KMS-11 (cell line): ENCODE data around the gene TMEM79.

Source experiments
- H2AFZ ChIP-seq: fragments of 200-600 bp; sonication (generic); 2 replicates; pipeline ENCODE4 v1.6.1; 2016; ENCODE audit warnings: antibody characterized with exemption, mixed run types, low read depth
- H3K27ac ChIP-seq: fragments of 200-600 bp; sonication (generic); 2 replicates; pipeline ENCODE4 v1.6.1; 2016; ENCODE audit warnings: mild to moderate bottlenecking, mixed run types
- H3K27me3 ChIP-seq: fragments of 200-600 bp; sonication (generic); 2 replicates; pipeline ENCODE4 v1.6.1; 2017; ENCODE audit warnings: mild to moderate bottlenecking, low read depth, mixed run types, moderate library complexity; ENCODE audit not compliant: insufficient read depth
- H3K36me3 ChIP-seq: fragments of 200-600 bp; sonication (generic); 2 replicates; pipeline ENCODE4 v1.6.1; 2017; ENCODE audit warnings: mild to moderate bottlenecking, mixed run types; ENCODE audit not compliant: insufficient read depth
- H3K4me1 ChIP-seq: fragments of 200-600 bp; sonication (generic); 2 replicates; pipeline ENCODE4 v1.6.1; 2016; ENCODE audit warnings: mild to moderate bottlenecking, low read depth, mixed run types; ENCODE audit not compliant: poor library complexity, severe bottlenecking
- H3K4me2 ChIP-seq: fragments of 200-600 bp; sonication (generic); 2 replicates; pipeline ENCODE4 v1.7.0; 2016; ENCODE audit warnings: mild to moderate bottlenecking, mixed run types
- H3K4me3 ChIP-seq: fragments of 200-600 bp; sonication (generic); IDR thresholded peaks from 2 replicates; pipeline ENCODE4 v1.6.1; 2017; ENCODE audit warnings: low read depth, low read length, mixed read lengths; ENCODE audit not compliant: insufficient read depth
- H3K79me2 ChIP-seq: fragments of 200-600 bp; sonication (generic); 2 replicates; pipeline ENCODE4 v1.6.1; 2016; ENCODE audit warnings: low read depth, mixed run types; ENCODE audit not compliant: insufficient read depth
- H3K9ac ChIP-seq: fragments of 200-600 bp; sonication (generic); 2 replicates; pipeline ENCODE4 v1.6.1; 2016; ENCODE audit warnings: mild to moderate bottlenecking, mixed run types
- H4K20me1 ChIP-seq: fragments of 200-600 bp; sonication (generic); 2 replicates; pipeline ENCODE4 v1.6.1; 2016; ENCODE audit warnings: mild to moderate bottlenecking, mixed run types; ENCODE audit not compliant: insufficient read depth
- TF ChIP-seq, protein P1 (sequence below): fragments of 200-600 bp; sonication (generic); conservative IDR thresholded peaks from 2 replicates; pipeline ENCODE4 v1.6.1; 2017; ENCODE audit warnings: low read depth, mild to moderate bottlenecking, antibody characterized with exemption, low read length, moderate library complexity, mixed read lengths

The TMEM79 gene

DNA sequence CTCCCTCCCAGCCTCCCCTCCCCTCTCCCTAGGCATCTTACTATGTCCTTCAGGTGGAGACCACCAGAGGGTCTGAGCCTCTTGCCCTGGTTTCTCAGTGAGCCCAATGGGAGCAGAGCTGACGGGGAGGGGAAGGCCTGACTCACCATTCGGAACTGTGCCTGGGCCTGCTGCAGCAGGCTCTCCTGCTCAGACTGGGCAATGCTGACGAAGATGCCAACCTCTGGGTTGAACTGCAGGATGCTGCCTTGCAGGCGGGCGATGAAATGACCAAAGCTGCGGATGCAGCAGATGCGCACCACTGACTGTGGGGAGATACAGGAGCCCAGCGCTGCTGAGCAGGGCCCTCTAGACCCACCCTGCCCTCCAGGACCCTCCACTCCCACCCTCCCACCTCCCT lies 25.3 kb upstream of the TMEM79 start:
- no peak overlapping the region for H3K27ac ChIP-seq
- no peak overlapping the region for H3K4me2 ChIP-seq
- peaks cover 50% of the 10 kb centered on the region; the same call in 1 of the 2 replicates for H3K36me3 ChIP-seq
- no peak overlapping the region for H3K9ac ChIP-seq
- H3K27me3 ChIP-seq: no peaks in the 10 kb centered on the region
- TF ChIP-seq, protein P1, sequence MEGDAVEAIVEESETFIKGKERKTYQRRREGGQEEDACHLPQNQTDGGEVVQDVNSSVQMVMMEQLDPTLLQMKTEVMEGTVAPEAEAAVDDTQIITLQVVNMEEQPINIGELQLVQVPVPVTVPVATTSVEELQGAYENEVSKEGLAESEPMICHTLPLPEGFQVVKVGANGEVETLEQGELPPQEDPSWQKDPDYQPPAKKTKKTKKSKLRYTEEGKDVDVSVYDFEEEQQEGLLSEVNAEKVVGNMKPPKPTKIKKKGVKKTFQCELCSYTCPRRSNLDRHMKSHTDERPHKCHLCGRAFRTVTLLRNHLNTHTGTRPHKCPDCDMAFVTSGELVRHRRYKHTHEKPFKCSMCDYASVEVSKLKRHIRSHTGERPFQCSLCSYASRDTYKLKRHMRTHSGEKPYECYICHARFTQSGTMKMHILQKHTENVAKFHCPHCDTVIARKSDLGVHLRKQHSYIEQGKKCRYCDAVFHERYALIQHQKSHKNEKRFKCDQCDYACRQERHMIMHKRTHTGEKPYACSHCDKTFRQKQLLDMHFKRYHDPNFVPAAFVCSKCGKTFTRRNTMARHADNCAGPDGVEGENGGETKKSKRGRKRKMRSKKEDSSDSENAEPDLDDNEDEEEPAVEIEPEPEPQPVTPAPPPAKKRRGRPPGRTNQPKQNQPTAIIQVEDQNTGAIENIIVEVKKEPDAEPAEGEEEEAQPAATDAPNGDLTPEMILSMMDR: no peak
- H3K4me1 ChIP-seq: peaks cover 18% of the 10 kb centered on the region
- no peaks in the 10 kb centered on the region for H4K20me1 ChIP-seq
- no peaks in the 10 kb centered on the region for H3K79me2 ChIP-seq
- no peak overlapping the region for H3K4me3 ChIP-seq
- no peak overlapping the region for H2AFZ ChIP-seq

DNA sequence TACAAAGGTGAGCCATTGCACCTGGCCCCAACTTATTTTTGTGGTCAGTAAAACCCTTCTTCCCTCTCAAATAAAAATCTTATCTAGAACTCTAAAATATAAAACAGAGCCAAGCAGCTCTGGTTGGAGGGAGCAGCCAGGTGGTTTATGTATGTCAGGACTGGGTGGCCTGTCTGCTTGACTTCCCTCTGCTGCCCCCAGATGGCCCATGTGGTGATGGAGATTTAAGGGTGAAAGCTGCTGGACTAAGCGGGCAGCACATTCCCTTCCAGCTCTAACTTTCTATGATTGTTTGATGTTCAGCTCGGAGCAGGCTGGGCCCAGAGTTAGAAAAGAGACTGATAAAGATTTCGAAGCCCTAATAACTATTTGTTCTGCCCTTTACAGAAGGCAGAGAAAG lies 24.3 kb upstream of the TMEM79 start:
- Histone ChIP-seq H2AFZ (no peak overlapping the region), H3K9ac (no peak overlapping the region), H3K36me3 (peaks cover 53% of the 10 kb centered on the region; the same call in 1 of the 2 replicates), H4K20me1 (no peaks in the 10 kb centered on the region), H3K4me3 (no peak overlapping the region), H3K27me3 (no peaks in the 10 kb centered on the region), H3K27ac (no peak overlapping the region; the same call in 1 of the 2 replicates), H3K79me2 (no peaks in the 10 kb centered on the region), H3K4me2 (no peak overlapping the region), H3K4me1 (peaks cover 18% of the 10 kb centered on the region)
- TF ChIP-seq, protein P1: peak; percentile 76

DNA sequence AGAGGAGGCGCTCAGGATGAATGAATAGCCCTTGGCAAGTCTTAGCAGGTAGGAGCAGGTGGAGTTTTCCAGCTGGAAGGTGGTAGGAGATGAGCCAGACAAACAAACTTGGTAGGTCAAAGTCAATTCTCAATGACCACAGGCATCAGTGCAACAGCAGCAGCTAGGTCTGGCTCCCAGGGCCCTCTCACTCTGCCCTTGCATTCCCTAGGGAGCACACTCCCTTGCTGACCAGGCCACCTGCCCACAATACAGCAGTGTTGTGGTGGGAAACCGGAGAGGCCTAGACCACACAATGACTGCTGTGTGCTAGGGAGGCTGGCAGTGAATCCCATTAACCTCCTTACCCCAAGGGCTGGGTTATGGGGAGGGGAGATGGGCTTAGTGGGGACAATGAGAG lies 23.2 kb upstream of the TMEM79 start:
- Histone ChIP-seq H3K36me3 (peaks cover 58% of the 10 kb centered on the region; the same call in 1 of the 2 replicates), H4K20me1 (no peaks in the 10 kb centered on the region), H3K4me2 (no peak overlapping the region), H3K4me1 (peaks cover 18% of the 10 kb centered on the region), H2AFZ (no peak overlapping the region), H3K27me3 (no peaks in the 10 kb centered on the region), H3K79me2 (no peaks in the 10 kb centered on the region), H3K4me3 (no peak overlapping the region), H3K9ac (no peak overlapping the region), H3K27ac (no peak overlapping the region; the same call in 1 of the 2 replicates)
- TF ChIP-seq, protein P1: no peak

DNA sequence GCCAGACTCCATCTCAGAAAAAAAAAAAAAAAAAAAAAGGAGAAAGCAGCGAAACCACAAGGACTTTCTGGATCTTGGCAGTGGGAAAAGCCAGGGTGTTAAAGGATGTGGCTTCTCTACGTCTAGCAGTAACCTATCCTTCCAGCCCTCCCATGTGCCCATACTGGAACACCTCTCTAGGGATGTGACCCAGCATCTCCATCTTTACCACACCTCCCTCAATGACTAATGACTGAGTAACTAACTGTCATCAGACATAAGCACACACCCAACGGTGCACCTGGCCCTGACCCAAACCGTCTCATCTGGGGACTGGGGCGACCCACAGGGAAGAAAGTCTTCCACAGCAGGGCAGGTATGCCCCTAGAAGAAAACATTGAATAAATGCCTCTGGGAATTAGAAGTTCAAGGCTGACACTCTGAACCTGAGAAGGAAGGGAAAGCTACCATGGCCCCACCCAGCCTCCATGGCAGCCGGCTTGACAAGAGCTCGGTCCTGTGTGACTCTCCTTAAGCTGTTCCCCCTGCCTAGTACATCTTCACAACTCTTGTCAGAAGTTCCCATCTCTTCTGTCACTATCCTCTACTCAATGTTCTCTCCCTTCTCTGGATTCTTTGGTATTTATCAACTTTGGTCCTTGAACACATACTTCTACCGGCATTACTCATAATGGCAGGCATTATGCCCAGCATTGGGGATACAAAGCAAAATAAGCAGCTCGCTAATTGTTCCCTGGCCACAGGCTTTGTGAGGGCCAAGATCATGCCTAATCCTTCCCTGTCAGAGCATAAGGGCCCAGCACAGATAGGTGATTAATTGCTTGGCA lies 21.5 kb upstream of the TMEM79 start:
- Histone ChIP-seq H3K4me2 (no peak overlapping the region), H2AFZ (no peak overlapping the region), H4K20me1 (no peaks in the 10 kb centered on the region), H3K27me3 (no peaks in the 10 kb centered on the region), H3K79me2 (no peaks in the 10 kb centered on the region), H3K27ac (no peak overlapping the region), H3K4me3 (no peak overlapping the region), H3K9ac (no peak overlapping the region), H3K36me3 (peaks cover 63% of the 10 kb centered on the region; the same call in 1 of the 2 replicates), H3K4me1 (peaks cover 18% of the 10 kb centered on the region)
- TF ChIP-seq, protein P1: no peak
